Measurements from ENCODE around the gene BICDL1. TPM values are rescaled to one million over a fixed set of nuclear protein-coding genes. Genes with fewer than 3 reads are reported as not detected.

Gene BICDL1
- total RNA-seq, 1 experiment from 2014 or later = 22.2 TPM

- ChIA-PET POLR2A (no interaction called here), CTCF (no interaction called here)
- DNase-seq (ENCODE audit: low read depth, low spot score) (no peak), ATAC-seq (no peak)
- Histone ChIP-seq H3K27ac (ENCODE audit: low read length) (no peak overlapping the region), H3K4me1 (ENCODE audit: control insufficient read depth, insufficient read depth, low read length) (no peaks in the 10 kb centered on the region), H3K4me3 (ENCODE audit: low read depth in 2 of 2, low read length in 2 of 2) (no peak overlapping the region), H3K27me3 (ENCODE audit: control insufficient read depth, insufficient read depth, low read length) (no peaks in the 10 kb centered on the region), H3K36me3 (ENCODE audit: control insufficient read depth, insufficient read depth, low read length) (no peaks in the 10 kb centered on the region), H3K9me3 (ENCODE audit: control insufficient read depth, insufficient read depth, low read depth, low read length) (no peaks in the 10 kb centered on the region)
- no TSS peak for BruUV-seq (replicated peaks)
- intact Hi-C loops (cut with micrococcal nuclease; ENCODE audit: unreplicated experiment) = no loop called here
- in situ Hi-C loops (cut with HindIII; ENCODE audit: low pct_unique_long_range_greater_than_20kb, low sequenced_read_pairs) = no loop called here
- TF ChIP-seq REST (IDR thresholded peaks at IDR 0.05; ENCODE audit: insufficient read depth in 1 of 2, low read depth in 2 of 2, low read length in 1 of 2) (no peak), TCF7L2 (IDR thresholded peaks at IDR 0.05; ENCODE audit: low read depth, low read length) (no peak), POLR2AphosphoS5 (IDR thresholded peaks at IDR 0.05; ENCODE audit: low read depth, low read length) (no peak), SIN3A (IDR thresholded peaks at IDR 0.05; ENCODE audit: borderline replicate concordance, insufficient read depth, low read depth, low read length) (no peak)
- TF ChIP-seq, protein P1, sequence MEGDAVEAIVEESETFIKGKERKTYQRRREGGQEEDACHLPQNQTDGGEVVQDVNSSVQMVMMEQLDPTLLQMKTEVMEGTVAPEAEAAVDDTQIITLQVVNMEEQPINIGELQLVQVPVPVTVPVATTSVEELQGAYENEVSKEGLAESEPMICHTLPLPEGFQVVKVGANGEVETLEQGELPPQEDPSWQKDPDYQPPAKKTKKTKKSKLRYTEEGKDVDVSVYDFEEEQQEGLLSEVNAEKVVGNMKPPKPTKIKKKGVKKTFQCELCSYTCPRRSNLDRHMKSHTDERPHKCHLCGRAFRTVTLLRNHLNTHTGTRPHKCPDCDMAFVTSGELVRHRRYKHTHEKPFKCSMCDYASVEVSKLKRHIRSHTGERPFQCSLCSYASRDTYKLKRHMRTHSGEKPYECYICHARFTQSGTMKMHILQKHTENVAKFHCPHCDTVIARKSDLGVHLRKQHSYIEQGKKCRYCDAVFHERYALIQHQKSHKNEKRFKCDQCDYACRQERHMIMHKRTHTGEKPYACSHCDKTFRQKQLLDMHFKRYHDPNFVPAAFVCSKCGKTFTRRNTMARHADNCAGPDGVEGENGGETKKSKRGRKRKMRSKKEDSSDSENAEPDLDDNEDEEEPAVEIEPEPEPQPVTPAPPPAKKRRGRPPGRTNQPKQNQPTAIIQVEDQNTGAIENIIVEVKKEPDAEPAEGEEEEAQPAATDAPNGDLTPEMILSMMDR (IDR thresholded peaks at IDR 0.05) = no peak
Observed at GRCh38 chr12:120061575-120062214, 72.7 kb downstream of the BICDL1 start.

- no peak for ATAC-seq
- Histone ChIP-seq H3K9me3 (ENCODE audit: control insufficient read depth, insufficient read depth, low read depth, low read length) (no peaks in the 10 kb centered on the region), H3K4me1 (ENCODE audit: control insufficient read depth, insufficient read depth, low read length) (no peaks in the 10 kb centered on the region), H3K27me3 (ENCODE audit: control insufficient read depth, insufficient read depth, low read length) (no peaks in the 10 kb centered on the region), H3K4me3 (ENCODE audit: low read depth in 2 of 2, low read length in 2 of 2) (no peak overlapping the region), H3K36me3 (ENCODE audit: control insufficient read depth, insufficient read depth, low read length) (no peaks in the 10 kb centered on the region), H3K27ac (ENCODE audit: low read length) (no peak overlapping the region)
- in situ Hi-C loops (cut with HindIII; ENCODE audit: low pct_unique_long_range_greater_than_20kb, low sequenced_read_pairs) = no loop called here
- POLR2A ChIA-PET = no interaction called here
- CTCF ChIA-PET = no interaction called here
- intact Hi-C loops (cut with micrococcal nuclease; ENCODE audit: unreplicated experiment) = no loop called here
- TF ChIP-seq REST (IDR thresholded peaks at IDR 0.05; ENCODE audit: insufficient read depth in 1 of 2, low read depth in 2 of 2, low read length in 1 of 2) (no peak), POLR2AphosphoS5 (IDR thresholded peaks at IDR 0.05; ENCODE audit: low read depth, low read length) (no peak), SIN3A (IDR thresholded peaks at IDR 0.05; ENCODE audit: borderline replicate concordance, insufficient read depth, low read depth, low read length) (no peak), TCF7L2 (IDR thresholded peaks at IDR 0.05; ENCODE audit: low read depth, low read length) (no peak)
- TF ChIP-seq, protein P1 (IDR thresholded peaks at IDR 0.05) = no peak
- no TSS peak for BruUV-seq (replicated peaks)
- no peak for DNase-seq (ENCODE audit: low read depth, low spot score)
Observed at GRCh38 chr12:120062976-120063579, 74.0 kb downstream of the BICDL1 start.

Measured in Panc1 (cell line).